GM23338 (cell line): Measurements from ENCODE around the gene IPCEF1. TPM values are rescaled to one million over a fixed set of nuclear protein-coding genes. Genes with fewer than 3 reads are reported as not detected.

Experiments used
- ATAC-seq: fragments of 200-7000 bp; cut with Tn5 transposase; 3 replicates; pipeline ENCODE4 v1.9.1; 2020
- DNase-seq: peaks from one replicate; pipeline ENCODE4 v3.0.0-alpha.2; 2015; ENCODE audit warnings: low spot score
- H2AFZ ChIP-seq: fragments of 200-600 bp; sonication (generic); 2 replicates; pipeline ENCODE4 v1.8.0; 2016; ENCODE audit warnings: antibody characterized with exemption, mild to moderate bottlenecking, moderate library complexity
- H3F3A ChIP-seq: fragments of 200-600 bp; sonication (generic); replicated peaks from 2 replicates; pipeline ENCODE4 v1.8.0; 2017; ENCODE audit warnings: antibody characterized with exemption, mixed run types, low read depth
- H3K27ac ChIP-seq: fragments of 200-600 bp; sonication (generic); 2 replicates; pipeline ENCODE4 v1.6.1; 2016; ENCODE audit warnings: low read depth
- H3K27me3 ChIP-seq: fragments of 200-600 bp; sonication (generic); 2 replicates; pipeline ENCODE4 v1.8.0; 2016; ENCODE audit warnings: mild to moderate bottlenecking, mixed run types, moderate library complexity; ENCODE audit not compliant: insufficient read depth
- H3K36me3 ChIP-seq: fragments of 200-600 bp; sonication (generic); 2 replicates; pipeline ENCODE4 v1.8.0; 2016; ENCODE audit warnings: mild to moderate bottlenecking; ENCODE audit not compliant: insufficient read depth
- H3K4me1 ChIP-seq: fragments of 200-600 bp; sonication (generic); 2 replicates; pipeline ENCODE4 v1.8.0; 2016; ENCODE audit warnings: mild to moderate bottlenecking, moderate library complexity; ENCODE audit not compliant: insufficient read depth
- H3K4me2 ChIP-seq: fragments of 200-600 bp; sonication (generic); 2 replicates; pipeline ENCODE4 v1.7.1; 2017; ENCODE audit warnings: mixed run types
- H3K4me3 ChIP-seq: fragments of 200-600 bp; sonication (generic); 2 replicates; pipeline ENCODE4 v1.6.1; 2016; ENCODE audit warnings: mixed run types
- H3K79me2 ChIP-seq: fragments of 200-600 bp; sonication (generic); replicated peaks from 2 replicates; pipeline ENCODE4 v1.8.0; 2017; ENCODE audit warnings: mild to moderate bottlenecking; ENCODE audit not compliant: insufficient read depth
- H3K9me2 ChIP-seq: fragments of 200-600 bp; sonication (generic); 2 replicates; pipeline ENCODE4 v1.8.0; 2017; ENCODE audit not compliant: insufficient read depth
- H4K20me1 ChIP-seq: fragments of 200-600 bp; sonication (generic); replicated peaks from 2 replicates; pipeline ENCODE4 v1.8.0; 2017; ENCODE audit warnings: mild to moderate bottlenecking; ENCODE audit not compliant: insufficient read depth
- H3K27ac Mint-ChIP-seq: 2 replicates; pipeline ENCODE4 v1.8.0; 2020; ENCODE audit warnings: inconsistent platforms, mild to moderate bottlenecking, moderate library complexity, mixed read lengths
- H3K27me3 Mint-ChIP-seq: 3 replicates; pipeline ENCODE4 v1.8.0; 2022; ENCODE audit warnings: low read depth, mild to moderate bottlenecking, moderate library complexity, mixed read lengths, inconsistent platforms; ENCODE audit not compliant: insufficient read depth, poor library complexity
- H3K36me3 Mint-ChIP-seq: 3 replicates; pipeline ENCODE4 v1.8.0; 2021; ENCODE audit warnings: low read depth, mild to moderate bottlenecking, inconsistent platforms, moderate library complexity, mixed read lengths
- H3K4me1 Mint-ChIP-seq: 3 replicates; pipeline ENCODE4 v1.8.0; 2020; ENCODE audit warnings: mild to moderate bottlenecking, inconsistent platforms, mixed read lengths
- H3K4me3 Mint-ChIP-seq: 3 replicates; pipeline ENCODE4 v1.8.0; 2021; ENCODE audit warnings: moderate library complexity, mild to moderate bottlenecking, inconsistent platforms, mixed read lengths
- H3K9me3 Mint-ChIP-seq: 3 replicates; pipeline ENCODE4 v1.8.0; 2020; ENCODE audit warnings: moderate library complexity, mild to moderate bottlenecking, inconsistent platforms, mixed read lengths
- CREB1 ChIP-seq: fragments of 250-450 bp; sonication (Bioruptor Pico); IDR thresholded peaks from 2 replicates; pipeline ENCODE4 v1.5.0; 2020; ENCODE audit warnings: low read depth, mild to moderate bottlenecking, moderate library complexity
- EZH2 ChIP-seq: fragments of 200-600 bp; sonication (generic); IDR thresholded peaks from one replicate; pipeline ENCODE4 v1.8.0; 2017; ENCODE audit warnings: antibody characterized with exemption, mild to moderate bottlenecking, low read depth; ENCODE audit not compliant: unreplicated experiment
- EZH2phosphoT487 ChIP-seq: fragments of 200-600 bp; sonication (generic); IDR thresholded peaks from one replicate; pipeline ENCODE4 v1.8.1; 2018; ENCODE audit warnings: antibody characterized with exemption; ENCODE audit not compliant: unreplicated experiment
- JUNB ChIP-seq: IDR thresholded peaks from one replicate; pipeline ENCODE4 v1.6.1; 2016; ENCODE audit warnings: antibody characterized with exemption; ENCODE audit not compliant: unreplicated experiment
- NANOG ChIP-seq: IDR thresholded peaks from 2 replicates; pipeline ENCODE4 v1.6.1; 2016; ENCODE audit warnings: antibody characterized with exemption, borderline replicate concordance
- POLR2AphosphoS5 ChIP-seq: IDR thresholded peaks from 2 replicates; pipeline ENCODE4 v1.6.1; 2016; ENCODE audit warnings: antibody characterized with exemption, low read depth
- STAT1 ChIP-seq: IDR thresholded peaks from one replicate; pipeline ENCODE4 v1.6.1; 2016; ENCODE audit warnings: antibody characterized with exemption; ENCODE audit not compliant: unreplicated experiment
- ZNF114 ChIP-seq: fragments of 250-450 bp; sonication (Bioruptor Pico); IDR thresholded peaks from 2 replicates; pipeline ENCODE4 v1.5.0; 2020; ENCODE audit warnings: mild to moderate bottlenecking, moderate library complexity
- ZNF331 ChIP-seq: fragments of 250-450 bp; sonication (Bioruptor Pico); IDR thresholded peaks from 2 replicates; pipeline ENCODE4 v1.5.0; 2020; ENCODE audit warnings: low read depth, mild to moderate bottlenecking, moderate library complexity
- polyA plus RNA-seq: library from polyadenylated mRNA; unstranded; fragments of >200 nt; fragmentation: Nextera tagmentation; extraction: Ambion mirVana; gene quantifications from 2 replicates; pipeline ENCODE4 v1.2.1, GENCODE V29; 2016
- total RNA-seq: library from RNA; depleted of rRNA; stranded (reverse); fragments of >200 nt; shearing (Covaris generic); gene quantifications from 2 replicates; pipeline ENCODE4 v1.2.3, GENCODE V29; 2014
- TF ChIP-seq, protein P1 (sequence below), 2 experiments: fragments of 200-600 bp in 1 of 2; sonication (generic) in 1 of 2; conservative IDR thresholded peaks; 2 replicates each; pipeline versions ENCODE4 v1.5.1 to v1.6.1; 2016 to 2017; ENCODE audit warnings: antibody characterized with exemption in 2 of 2, low read depth in 2 of 2, mild to moderate bottlenecking in 2 of 2, moderate library complexity in 1 of 2
- TF ChIP-seq, protein P2 (sequence below): IDR thresholded peaks from 2 replicates; pipeline ENCODE4 v1.6.1; 2016; ENCODE audit warnings: antibody characterized with exemption
- TF ChIP-seq, protein P3 (sequence below): IDR thresholded peaks from one replicate; pipeline ENCODE4 v1.6.1; 2018; ENCODE audit warnings: antibody characterized with exemption; ENCODE audit not compliant: unreplicated experiment

IPCEF1 gene
- total and polyA plus RNA-seq, 2 experiments from 2014 or later: 0.15 to 1.8 TPM

DNA sequence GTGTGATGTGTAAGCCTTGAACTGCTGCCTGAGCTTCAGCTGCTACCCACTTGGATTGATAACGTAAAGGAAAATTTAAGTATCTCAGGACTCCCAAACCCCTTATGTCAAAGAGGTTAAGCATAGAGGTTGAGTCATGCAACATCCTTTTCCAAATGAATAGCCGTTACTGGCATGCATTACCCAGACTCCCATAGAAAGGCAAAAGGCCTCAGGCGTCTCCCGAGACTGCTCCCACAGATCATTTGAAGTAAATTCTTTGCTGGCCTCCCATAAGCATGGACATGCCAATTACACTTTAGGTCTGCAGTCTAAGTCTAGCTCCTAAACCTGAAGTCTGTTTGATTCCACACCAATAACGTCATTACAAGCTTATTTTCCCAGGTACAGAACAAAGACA lies 14.7 kb downstream of the IPCEF1 start:
- H3K4me1 ChIP-seq: peaks cover 22% of the 10 kb centered on the region
- Mint-ChIP-seq H3K27ac (no peak overlapping the region), H3K4me1 (peaks cover 29% of the 10 kb centered on the region), H3K9me3 (peaks cover 10% of the 10 kb centered on the region; the same call in 2 of the 3 replicates), H3K27me3 (peaks cover 1% of the 10 kb centered on the region), H3K36me3 (no peaks in the 10 kb centered on the region; the same call in 2 of the 3 replicates), H3K4me3 (no peak overlapping the region)
- H3K79me2 ChIP-seq: no peaks in the 10 kb centered on the region
- TF ChIP-seq, protein P1, sequence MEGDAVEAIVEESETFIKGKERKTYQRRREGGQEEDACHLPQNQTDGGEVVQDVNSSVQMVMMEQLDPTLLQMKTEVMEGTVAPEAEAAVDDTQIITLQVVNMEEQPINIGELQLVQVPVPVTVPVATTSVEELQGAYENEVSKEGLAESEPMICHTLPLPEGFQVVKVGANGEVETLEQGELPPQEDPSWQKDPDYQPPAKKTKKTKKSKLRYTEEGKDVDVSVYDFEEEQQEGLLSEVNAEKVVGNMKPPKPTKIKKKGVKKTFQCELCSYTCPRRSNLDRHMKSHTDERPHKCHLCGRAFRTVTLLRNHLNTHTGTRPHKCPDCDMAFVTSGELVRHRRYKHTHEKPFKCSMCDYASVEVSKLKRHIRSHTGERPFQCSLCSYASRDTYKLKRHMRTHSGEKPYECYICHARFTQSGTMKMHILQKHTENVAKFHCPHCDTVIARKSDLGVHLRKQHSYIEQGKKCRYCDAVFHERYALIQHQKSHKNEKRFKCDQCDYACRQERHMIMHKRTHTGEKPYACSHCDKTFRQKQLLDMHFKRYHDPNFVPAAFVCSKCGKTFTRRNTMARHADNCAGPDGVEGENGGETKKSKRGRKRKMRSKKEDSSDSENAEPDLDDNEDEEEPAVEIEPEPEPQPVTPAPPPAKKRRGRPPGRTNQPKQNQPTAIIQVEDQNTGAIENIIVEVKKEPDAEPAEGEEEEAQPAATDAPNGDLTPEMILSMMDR (conservative IDR thresholded peaks at IDR 0.05; ENCODE audit: low read depth in 2 of 2): no peak
- TF ChIP-seq STAT1 (no peak), EZH2 (no peak), NANOG (no peak), JUNB (no peak)
- TF ChIP-seq, protein P2, sequence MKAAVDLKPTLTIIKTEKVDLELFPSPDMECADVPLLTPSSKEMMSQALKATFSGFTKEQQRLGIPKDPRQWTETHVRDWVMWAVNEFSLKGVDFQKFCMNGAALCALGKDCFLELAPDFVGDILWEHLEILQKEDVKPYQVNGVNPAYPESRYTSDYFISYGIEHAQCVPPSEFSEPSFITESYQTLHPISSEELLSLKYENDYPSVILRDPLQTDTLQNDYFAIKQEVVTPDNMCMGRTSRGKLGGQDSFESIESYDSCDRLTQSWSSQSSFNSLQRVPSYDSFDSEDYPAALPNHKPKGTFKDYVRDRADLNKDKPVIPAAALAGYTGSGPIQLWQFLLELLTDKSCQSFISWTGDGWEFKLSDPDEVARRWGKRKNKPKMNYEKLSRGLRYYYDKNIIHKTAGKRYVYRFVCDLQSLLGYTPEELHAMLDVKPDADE: no peak
- TF ChIP-seq, protein P3, sequence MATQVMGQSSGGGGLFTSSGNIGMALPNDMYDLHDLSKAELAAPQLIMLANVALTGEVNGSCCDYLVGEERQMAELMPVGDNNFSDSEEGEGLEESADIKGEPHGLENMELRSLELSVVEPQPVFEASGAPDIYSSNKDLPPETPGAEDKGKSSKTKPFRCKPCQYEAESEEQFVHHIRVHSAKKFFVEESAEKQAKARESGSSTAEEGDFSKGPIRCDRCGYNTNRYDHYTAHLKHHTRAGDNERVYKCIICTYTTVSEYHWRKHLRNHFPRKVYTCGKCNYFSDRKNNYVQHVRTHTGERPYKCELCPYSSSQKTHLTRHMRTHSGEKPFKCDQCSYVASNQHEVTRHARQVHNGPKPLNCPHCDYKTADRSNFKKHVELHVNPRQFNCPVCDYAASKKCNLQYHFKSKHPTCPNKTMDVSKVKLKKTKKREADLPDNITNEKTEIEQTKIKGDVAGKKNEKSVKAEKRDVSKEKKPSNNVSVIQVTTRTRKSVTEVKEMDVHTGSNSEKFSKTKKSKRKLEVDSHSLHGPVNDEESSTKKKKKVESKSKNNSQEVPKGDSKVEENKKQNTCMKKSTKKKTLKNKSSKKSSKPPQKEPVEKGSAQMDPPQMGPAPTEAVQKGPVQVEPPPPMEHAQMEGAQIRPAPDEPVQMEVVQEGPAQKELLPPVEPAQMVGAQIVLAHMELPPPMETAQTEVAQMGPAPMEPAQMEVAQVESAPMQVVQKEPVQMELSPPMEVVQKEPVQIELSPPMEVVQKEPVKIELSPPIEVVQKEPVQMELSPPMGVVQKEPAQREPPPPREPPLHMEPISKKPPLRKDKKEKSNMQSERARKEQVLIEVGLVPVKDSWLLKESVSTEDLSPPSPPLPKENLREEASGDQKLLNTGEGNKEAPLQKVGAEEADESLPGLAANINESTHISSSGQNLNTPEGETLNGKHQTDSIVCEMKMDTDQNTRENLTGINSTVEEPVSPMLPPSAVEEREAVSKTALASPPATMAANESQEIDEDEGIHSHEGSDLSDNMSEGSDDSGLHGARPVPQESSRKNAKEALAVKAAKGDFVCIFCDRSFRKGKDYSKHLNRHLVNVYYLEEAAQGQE: no peak
- DNase-seq: no peak
- H2AFZ ChIP-seq: no peak overlapping the region
- no peak for ATAC-seq
- H4K20me1 ChIP-seq: no peaks in the 10 kb centered on the region
- H3K9me2 ChIP-seq: peaks cover 8% of the 10 kb centered on the region; the same call in 1 of the 2 replicates
- H3K4me2 ChIP-seq: no peak overlapping the region
- H3K4me3 ChIP-seq: no peak overlapping the region
- H3K36me3 ChIP-seq: no peaks in the 10 kb centered on the region
- no peaks in the 10 kb centered on the region for H3F3A ChIP-seq
- no peak overlapping the region for H3K27ac ChIP-seq
- no peaks in the 10 kb centered on the region for H3K27me3 ChIP-seq

DNA sequence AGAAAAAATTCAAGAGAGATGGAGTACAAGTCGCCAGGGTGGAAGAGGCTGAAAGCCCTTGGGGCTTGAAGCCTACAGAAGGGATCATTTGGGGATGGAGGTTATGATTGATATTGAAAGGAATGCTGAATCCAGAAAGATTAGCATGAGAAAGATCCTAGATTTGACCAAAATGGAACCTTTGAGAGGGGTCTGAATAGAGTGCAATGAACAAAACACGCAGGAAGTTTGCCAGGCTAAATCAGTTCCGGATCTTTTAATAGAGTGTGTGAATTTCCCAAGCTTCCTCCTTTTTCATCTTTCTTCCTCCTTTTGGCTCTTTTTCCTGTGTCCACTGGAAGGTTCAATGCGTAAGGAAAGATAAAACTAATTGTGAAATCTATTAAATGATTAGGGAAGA lies 15.3 kb downstream of the IPCEF1 start:
- H3K36me3 ChIP-seq: no peaks in the 10 kb centered on the region
- peaks cover 29% of the 10 kb centered on the region for H3K4me1 Mint-ChIP-seq
- no peak overlapping the region for H2AFZ ChIP-seq
- no peaks in the 10 kb centered on the region for H3K79me2 ChIP-seq
- ATAC-seq (no peak), DNase-seq (no peak)
- no peak overlapping the region for H3K27ac ChIP-seq
- no peak overlapping the region for H3K4me3 Mint-ChIP-seq
- H3K27me3 ChIP-seq: no peaks in the 10 kb centered on the region
- peaks cover 22% of the 10 kb centered on the region for H3K4me1 ChIP-seq
- peaks cover 8% of the 10 kb centered on the region; the same call in 1 of the 2 replicates for H3K9me2 ChIP-seq
- no peak overlapping the region for H3K4me3 ChIP-seq
- H3K36me3 Mint-ChIP-seq: no peaks in the 10 kb centered on the region; the same call in 2 of the 3 replicates
- no peaks in the 10 kb centered on the region for H4K20me1 ChIP-seq
- peaks cover 4% of the 10 kb centered on the region; the same call in 2 of the 3 replicates for H3K9me3 Mint-ChIP-seq
- H3K27me3 Mint-ChIP-seq: peaks cover 1% of the 10 kb centered on the region
- no peak overlapping the region for H3K4me2 ChIP-seq
- no peak overlapping the region; the same call in 1 of the 2 replicates for H3K27ac Mint-ChIP-seq
- no peaks in the 10 kb centered on the region for H3F3A ChIP-seq
- no peak for TF ChIP-seq EZH2phosphoT487
- TF ChIP-seq STAT1: no peak
- TF ChIP-seq ZNF331: no peak
- TF ChIP-seq, protein P3: no peak
- no peak for TF ChIP-seq NANOG
- TF ChIP-seq, protein P1 (conservative IDR thresholded peaks at IDR 0.05; ENCODE audit: low read depth in 2 of 2): no peak
- no peak for TF ChIP-seq POLR2AphosphoS5
- no peak for TF ChIP-seq ZNF114
- no peak for TF ChIP-seq CREB1
